ENCODE measurements around the gene SMYD4. TPM values are rescaled to one million over a fixed set of nuclear protein-coding genes. Genes with fewer than 3 reads are reported as not detected.
"Not testable (repeated sequence)": the region's sequence is repeated elsewhere in the genome, so short reads cannot be mapped to it uniquely, and the experiment has no call there.

SMYD4 gene
- total and polyA plus RNA-seq, 5 donors = 6.5 to 14.6 (median 11.0) TPM

- ATAC-seq (peak; percentile 4 to 55), DNase-seq (peak in 1 of 3 donors; percentile 18)
- Histone ChIP-seq H3K4me1 (ENCODE audit: control insufficient read depth, insufficient read depth, low read length) (no peaks in the 10 kb centered on the region), H3K27me3 (ENCODE audit: control insufficient read depth, insufficient read depth) (no peaks in the 10 kb centered on the region), H3K9me3 (ENCODE audit: control insufficient read depth, low read length) (no peaks in the 10 kb centered on the region), H3K27ac (ENCODE audit: low read length) (peak overlapping the region; percentile 22), H3K4me3 (ENCODE audit: low read length) (peak overlapping the region; percentile 78)
- WGBS = under 1% methylated on average over 13 of the region's 13 CpGs
- intact Hi-C loops (cut with DNase I) = no loop called here
These were observed 498 bp downstream of the SMYD4 start for GRCh38 chr17:1829216-1829591.

DNA sequence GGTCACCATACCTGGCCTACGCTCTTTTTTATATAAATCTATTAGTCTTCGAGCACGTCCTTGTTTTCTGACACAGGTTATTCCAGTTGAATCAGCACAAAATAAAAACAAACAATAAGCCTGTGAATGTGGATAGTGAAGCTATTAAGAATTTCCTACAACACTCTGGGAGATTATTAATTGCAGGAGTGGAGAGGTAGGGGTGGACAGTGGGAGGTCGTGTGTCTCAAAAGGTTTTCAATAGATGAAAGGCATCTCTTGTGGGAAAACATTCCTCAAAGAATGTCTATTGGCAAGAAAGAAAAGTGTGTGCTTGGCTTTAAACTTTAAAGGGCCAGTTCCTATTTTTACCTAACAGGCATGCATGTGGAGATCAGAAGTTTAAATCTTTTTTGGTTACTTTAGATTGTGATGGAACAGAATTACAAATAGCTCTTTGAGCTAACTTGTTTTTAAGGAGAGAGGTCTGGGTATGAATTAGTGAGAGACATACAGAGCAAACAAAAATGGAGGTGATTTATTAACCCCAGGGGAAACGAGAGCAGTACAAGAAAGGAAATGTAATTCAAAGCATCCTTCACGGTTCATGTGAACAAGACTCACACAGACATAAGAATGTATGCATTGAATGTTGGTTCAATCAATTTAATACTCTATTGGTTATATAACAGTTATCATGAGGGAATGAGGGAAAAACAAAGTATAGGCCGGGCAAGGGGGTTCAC lies 9.0 kb downstream of the SMYD4 start:
- ATAC-seq = no peak
- H3K27ac ChIP-seq (ENCODE audit: low read length) = no peak overlapping the region
- no peaks in the 10 kb centered on the region for H3K4me1 ChIP-seq (ENCODE audit: control insufficient read depth, insufficient read depth, low read length)
- no peaks in the 10 kb centered on the region for H3K27me3 ChIP-seq (ENCODE audit: control insufficient read depth, insufficient read depth)
- WGBS = 80% methylated on average over 7 of the region's 7 CpGs
- intact Hi-C loops (cut with DNase I) = no loop called here
- DNase-seq = no peak
- H3K9me3 ChIP-seq (ENCODE audit: control insufficient read depth, low read length) = no peaks in the 10 kb centered on the region
- H3K4me3 ChIP-seq (ENCODE audit: low read length) = no peak overlapping the region

DNA sequence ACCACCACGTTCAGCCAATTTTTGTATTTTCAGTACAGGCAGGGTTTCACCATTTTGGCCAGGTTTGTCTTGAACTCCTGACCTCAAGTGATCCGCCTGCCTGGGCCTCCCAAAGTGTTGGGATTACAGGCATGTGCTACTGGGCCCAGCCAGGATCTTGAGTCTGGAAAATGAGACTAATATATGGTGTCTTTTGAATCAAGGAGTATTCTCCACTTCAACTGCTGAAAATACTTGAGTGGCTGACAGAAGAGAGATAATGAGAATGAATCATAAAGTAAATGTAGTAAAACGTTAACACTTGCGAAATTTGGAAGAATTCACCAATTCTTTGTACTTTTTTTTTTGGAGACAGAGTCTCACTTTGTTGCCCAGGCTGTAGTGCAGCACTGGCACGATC lies 16.6 kb downstream of the SMYD4 start:
- DNase-seq (no peak), ATAC-seq (no peak)
- intact Hi-C loops (cut with DNase I) = no loop called here
- no peak overlapping the region for H3K4me3 ChIP-seq (ENCODE audit: low read length)
- no peak overlapping the region for H3K27ac ChIP-seq (ENCODE audit: low read length)
- 85% methylated on average over 5 of the region's 5 CpGs for WGBS
- no peaks in the 10 kb centered on the region for H3K4me1 ChIP-seq (ENCODE audit: control insufficient read depth, insufficient read depth, low read length)
- no peaks in the 10 kb centered on the region for H3K9me3 ChIP-seq (ENCODE audit: control insufficient read depth, low read length)
- no peaks in the 10 kb centered on the region for H3K27me3 ChIP-seq (ENCODE audit: control insufficient read depth, insufficient read depth)

- Histone ChIP-seq H3K9me3 (ENCODE audit: control insufficient read depth, low read length) (no peaks in the 10 kb centered on the region), H3K4me3 (ENCODE audit: low read length) (no peak overlapping the region), H3K27ac (ENCODE audit: low read length) (no peak overlapping the region), H3K27me3 (ENCODE audit: control insufficient read depth, insufficient read depth) (no peaks in the 10 kb centered on the region), H3K4me1 (ENCODE audit: control insufficient read depth, insufficient read depth, low read length) (no peaks in the 10 kb centered on the region)
- ATAC-seq (no peak), DNase-seq (no peak)
- intact Hi-C loops (cut with DNase I) = no loop called here
- 85% methylated on average over 20 of the region's 20 CpGs for WGBS
These were observed 19.1 kb downstream of the SMYD4 start for GRCh38 chr17:1810450-1811103.

- H3K4me3 ChIP-seq (ENCODE audit: low read length); H3K9me3 ChIP-seq (ENCODE audit: control insufficient read depth, low read length); H3K27ac ChIP-seq (ENCODE audit: low read length); H3K4me1 ChIP-seq (ENCODE audit: control insufficient read depth, insufficient read depth, low read length); DNase-seq; ATAC-seq; intact Hi-C loops (cut with DNase I); H3K27me3 ChIP-seq (ENCODE audit: control insufficient read depth, insufficient read depth): not testable (repeated sequence)
- 98% methylated on average over 8 of the region's 8 CpGs for WGBS
These were observed 19.9 kb downstream of the SMYD4 start for GRCh38 chr17:1809815-1810214.

- intact Hi-C loops (cut with DNase I) = no loop called here
- 88% methylated on average over 2 of the region's 2 CpGs for WGBS
- Histone ChIP-seq H3K9me3 (ENCODE audit: control insufficient read depth, low read length) (no peaks in the 10 kb centered on the region), H3K27me3 (ENCODE audit: control insufficient read depth, insufficient read depth) (no peaks in the 10 kb centered on the region), H3K4me1 (ENCODE audit: control insufficient read depth, insufficient read depth, low read length) (no peaks in the 10 kb centered on the region), H3K4me3 (ENCODE audit: low read length) (no peak overlapping the region), H3K27ac (ENCODE audit: low read length) (no peak overlapping the region)
- no peak for ATAC-seq
- no peak for DNase-seq
These were observed 21.1 kb downstream of the SMYD4 start for GRCh38 chr17:1808644-1809043.

DNA sequence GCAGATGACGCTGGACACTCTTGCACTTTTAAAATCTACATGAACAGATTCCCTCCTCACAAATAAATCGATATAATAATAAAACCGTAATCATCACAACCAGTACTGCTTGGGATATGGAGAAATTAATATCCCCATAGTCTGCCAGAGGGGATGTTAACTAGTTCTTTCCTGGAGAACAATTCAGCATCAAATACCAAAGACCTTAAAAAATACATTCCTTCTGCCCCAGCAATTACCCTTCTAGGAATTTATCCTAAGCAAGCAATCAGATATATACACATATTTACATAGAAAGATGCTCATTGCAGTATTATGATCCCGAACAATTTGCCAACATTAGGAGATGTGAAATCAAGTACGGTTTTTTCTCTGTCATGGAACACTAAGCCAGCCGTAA lies 21.8 kb downstream of the SMYD4 start:
- 94% methylated on average over 6 of the region's 6 CpGs for WGBS
- Histone ChIP-seq H3K9me3 (ENCODE audit: control insufficient read depth, low read length) (no peaks in the 10 kb centered on the region), H3K4me1 (ENCODE audit: control insufficient read depth, insufficient read depth, low read length) (no peaks in the 10 kb centered on the region), H3K4me3 (ENCODE audit: low read length) (no peak overlapping the region), H3K27ac (ENCODE audit: low read length) (no peak overlapping the region), H3K27me3 (ENCODE audit: control insufficient read depth, insufficient read depth) (no peaks in the 10 kb centered on the region)
- ATAC-seq (no peak), DNase-seq (no peak)
- intact Hi-C loops (cut with DNase I) = no loop called here

GRCh38 chr17:1803280-1803679 lies 26.4 kb downstream of the SMYD4 start:
- H3K9me3 ChIP-seq (ENCODE audit: control insufficient read depth, low read length) = no peaks in the 10 kb centered on the region
- no peak for DNase-seq
- H3K4me3 ChIP-seq (ENCODE audit: low read length) = no peak overlapping the region
- H3K27ac ChIP-seq (ENCODE audit: low read length) = no peak overlapping the region
- intact Hi-C loops (cut with DNase I) = no loop called here
- ATAC-seq = no peak
- H3K4me1 ChIP-seq (ENCODE audit: control insufficient read depth, insufficient read depth, low read length) = peaks cover 5% of the 10 kb centered on the region
- no peaks in the 10 kb centered on the region for H3K27me3 ChIP-seq (ENCODE audit: control insufficient read depth, insufficient read depth)
- 97% methylated on average over 6 of the region's 6 CpGs for WGBS

- intact Hi-C loops (cut with DNase I) = no loop called here
- ATAC-seq = no peak
- DNase-seq = no peak
- WGBS = 95% methylated on average over 1 of the region's 1 CpG
- Histone ChIP-seq H3K4me1 (ENCODE audit: control insufficient read depth, insufficient read depth, low read length) (peaks cover 5% of the 10 kb centered on the region), H3K27me3 (ENCODE audit: control insufficient read depth, insufficient read depth) (no peaks in the 10 kb centered on the region), H3K27ac (ENCODE audit: low read length) (no peak overlapping the region), H3K9me3 (ENCODE audit: control insufficient read depth, low read length) (no peaks in the 10 kb centered on the region), H3K4me3 (ENCODE audit: low read length) (no peak overlapping the region)
These were observed 27.3 kb downstream of the SMYD4 start for GRCh38 chr17:1802429-1802828.

GRCh38 chr17:1800712-1801111 lies 29.0 kb downstream of the SMYD4 start:
- no peak for DNase-seq
- Histone ChIP-seq H3K27me3 (ENCODE audit: control insufficient read depth, insufficient read depth) (no peaks in the 10 kb centered on the region), H3K27ac (ENCODE audit: low read length) (peak overlapping the region; percentile 91), H3K4me1 (ENCODE audit: control insufficient read depth, insufficient read depth, low read length) (peaks cover 5% of the 10 kb centered on the region), H3K4me3 (ENCODE audit: low read length) (no peak overlapping the region), H3K9me3 (ENCODE audit: control insufficient read depth, low read length) (no peaks in the 10 kb centered on the region)
- ATAC-seq = no peak
- intact Hi-C loops (cut with DNase I) = no loop called here
- 75% methylated on average over 4 of the region's 4 CpGs for WGBS

GRCh38 chr17:1800240-1800639 lies 29.5 kb downstream of the SMYD4 start:
- WGBS = 72% methylated on average over 7 of the region's 7 CpGs
- intact Hi-C loops (cut with DNase I) = no loop called here
- Histone ChIP-seq H3K27me3 (ENCODE audit: control insufficient read depth, insufficient read depth) (no peaks in the 10 kb centered on the region), H3K4me1 (ENCODE audit: control insufficient read depth, insufficient read depth, low read length) (peaks cover 5% of the 10 kb centered on the region), H3K4me3 (ENCODE audit: low read length) (no peak overlapping the region), H3K9me3 (ENCODE audit: control insufficient read depth, low read length) (no peaks in the 10 kb centered on the region), H3K27ac (ENCODE audit: low read length) (peak overlapping the region; percentile 91)
- peak; percentile 73 to 80 for ATAC-seq
- peak in 1 of 3 donors; percentile 67 for DNase-seq

Data from right cardiac atrium (tissue), 5 donors.